Neural cell (in vitro differentiated cells): ENCODE measurements around the gene FUT6. TPM values are rescaled to one million over a fixed set of nuclear protein-coding genes. Genes with fewer than 3 reads are reported as not detected.

Experiments used
- H2AFZ ChIP-seq: fragments of 200-600, 300-800 bp; sonication (generic), shearing (Covaris generic); 2 replicates; pipeline ENCODE4 v1.6.0; 2014; ENCODE audit warnings: low read depth, mild to moderate bottlenecking, antibody characterized with exemption, low read length, moderate library complexity
- H3F3A ChIP-seq: fragments of 200-600 bp; shearing (Covaris generic); 2 replicates; pipeline ENCODE4 v1.6.1; 2016; ENCODE audit warnings: mild to moderate bottlenecking, moderate library complexity, mixed read lengths, antibody characterized with exemption, low read length; ENCODE audit not compliant: insufficient read depth, poor library complexity, severe bottlenecking
- H3K27ac ChIP-seq: fragments of 200-600, 300-800 bp; sonication (generic), shearing (Covaris generic); 2 replicates; pipeline ENCODE4 v1.5.1; 2014; ENCODE audit warnings: mild to moderate bottlenecking, low read length, moderate library complexity
- H3K27me3 ChIP-seq: fragments of 300-800, 200-600 bp; sonication (generic), shearing (Covaris generic); 2 replicates; pipeline ENCODE4 v1.6.0; 2014; ENCODE audit warnings: mild to moderate bottlenecking, low read depth, low read length, moderate library complexity; ENCODE audit not compliant: insufficient read depth
- H3K36me3 ChIP-seq: fragments of 300-800, 200-600 bp; sonication (generic), shearing (Covaris generic); 2 replicates; pipeline ENCODE4 v1.5.1; 2014; ENCODE audit warnings: mild to moderate bottlenecking, antibody characterized with exemption, low read length, moderate library complexity; ENCODE audit not compliant: insufficient read depth
- H3K4me2 ChIP-seq: fragments of 300-800, 200-600 bp; sonication (generic), shearing (Covaris generic); 2 replicates; pipeline ENCODE4 v1.6.0; 2014; ENCODE audit warnings: mild to moderate bottlenecking, low read length
- H3K4me3 ChIP-seq: fragments of 300-800, 200-600 bp; sonication (generic), shearing (Covaris generic); 2 replicates; pipeline ENCODE4 v1.5.1; 2014; ENCODE audit warnings: mild to moderate bottlenecking, low read length, moderate library complexity
- H3K79me2 ChIP-seq: fragments of 200-600 bp; shearing (Covaris generic); replicated peaks from 2 replicates; pipeline ENCODE4 v1.6.0; 2014; ENCODE audit warnings: mild to moderate bottlenecking, low read length, moderate library complexity; ENCODE audit not compliant: insufficient read depth
- H3K9ac ChIP-seq: fragments of 300-800, 200-600 bp; sonication (generic), shearing (Covaris generic); 2 replicates; pipeline ENCODE4 v1.6.1; 2016; ENCODE audit warnings: mild to moderate bottlenecking, low read length, mixed read lengths
- H3K9me2 ChIP-seq: fragments of 200-600 bp; shearing (Covaris generic); 2 replicates; pipeline ENCODE4 v1.6.1; 2016; ENCODE audit warnings: mild to moderate bottlenecking, low read length, mixed read lengths; ENCODE audit not compliant: insufficient read depth
- H3K9me3 ChIP-seq: fragments of 200-600, 300-800 bp; sonication (generic), shearing (Covaris generic); 2 replicates; pipeline ENCODE4 v1.6.1; 2016; ENCODE audit warnings: mild to moderate bottlenecking, mixed run types, low read length, moderate library complexity, mixed read lengths
- H4K20me1 ChIP-seq: fragments of 200-600 bp; shearing (Covaris generic); 2 replicates; pipeline ENCODE4 v1.6.1; 2016; ENCODE audit warnings: mild to moderate bottlenecking, mixed run types; ENCODE audit not compliant: insufficient read depth
- CTCF ChIP-seq: fragments of 450-650 bp; IDR thresholded peaks from 2 replicates; pipeline ENCODE4 v1.5.1; 2014; ENCODE audit warnings: antibody characterized with exemption, mild to moderate bottlenecking, moderate library complexity; ENCODE audit not compliant: poor library complexity, severe bottlenecking
- EP300 ChIP-seq: fragments of 450-650 bp; conservative IDR thresholded peaks from 2 replicates; pipeline ENCODE4 v1.6.1; 2014; ENCODE audit warnings: antibody characterized with exemption, mild to moderate bottlenecking, moderate library complexity; ENCODE audit not compliant: poor library complexity, severe bottlenecking
- EZH2 ChIP-seq: fragments of 200-600, 300-800 bp; shearing (Covaris generic), sonication (generic); IDR thresholded peaks from 2 replicates; pipeline ENCODE4 v1.6.1; 2014; ENCODE audit warnings: antibody characterized with exemption, low read length, borderline replicate concordance, mild to moderate bottlenecking; ENCODE audit not compliant: insufficient read depth, poor library complexity, severe bottlenecking
- MXI1 ChIP-seq: fragments of 450-650 bp; conservative IDR thresholded peaks from 2 replicates; pipeline ENCODE4 v1.6.1; 2014; ENCODE audit warnings: antibody characterized with exemption, mild to moderate bottlenecking; ENCODE audit not compliant: poor library complexity, severe bottlenecking
- POLR2AphosphoS5 ChIP-seq: IDR thresholded peaks from 2 replicates; pipeline ENCODE4 v1.6.1; 2012
- RAD21 ChIP-seq: fragments of 450-650 bp; conservative IDR thresholded peaks from 2 replicates; pipeline ENCODE4 v1.6.1; 2014; ENCODE audit warnings: antibody characterized with exemption, mild to moderate bottlenecking, moderate library complexity
- REST ChIP-seq: IDR thresholded peaks from 2 replicates; pipeline ENCODE4 v1.6.1; 2012; ENCODE audit warnings: borderline replicate concordance
- SMC3 ChIP-seq: fragments of 450-650 bp; conservative IDR thresholded peaks from 2 replicates; pipeline ENCODE4 v1.6.1; 2014; ENCODE audit warnings: antibody characterized with exemption, mild to moderate bottlenecking, moderate library complexity; ENCODE audit not compliant: poor library complexity
- TAF1 ChIP-seq: IDR thresholded peaks from 2 replicates; pipeline ENCODE4 v1.6.1; 2012; ENCODE audit warnings: low read depth
- polyA plus RNA-seq: library from polyadenylated mRNA; depleted of rRNA; stranded (reverse); fragments of >200 nt; gene quantifications from 2 replicates; pipeline ENCODE4 v1.2.3, GENCODE V29; 2014

The FUT6 gene
- polyA plus RNA-seq, 1 donor from 2014 or later: not detected

- Histone ChIP-seq H4K20me1 (no peaks in the 10 kb centered on the region), H3K27me3 (no peaks in the 10 kb centered on the region), H3K9me3 (no peaks in the 10 kb centered on the region), H3K36me3 (no peaks in the 10 kb centered on the region), H3F3A (no peaks in the 10 kb centered on the region), H3K9ac (no peak overlapping the region), H3K4me2 (no peak overlapping the region), H3K9me2 (no peaks in the 10 kb centered on the region), H2AFZ (no peak overlapping the region), H3K79me2 (no peaks in the 10 kb centered on the region), H3K4me3 (peak overlapping the region; percentile 60), H3K27ac (no peak overlapping the region)
- TF ChIP-seq CTCF: no peak
- TF ChIP-seq EP300: no peak
- no peak for TF ChIP-seq SMC3
- TF ChIP-seq MXI1: no peak
- TF ChIP-seq RAD21: no peak
- TF ChIP-seq TAF1: no peak
- no peak for TF ChIP-seq POLR2AphosphoS5
These were observed 12.8 kb downstream of the FUT6 start for GRCh38 chr19:5826531-5827341.

- Histone ChIP-seq H3K9ac (no peak overlapping the region), H3K36me3 (no peaks in the 10 kb centered on the region), H3K27ac (no peak overlapping the region), H3F3A (no peaks in the 10 kb centered on the region), H3K79me2 (no peaks in the 10 kb centered on the region), H4K20me1 (no peaks in the 10 kb centered on the region), H3K27me3 (no peaks in the 10 kb centered on the region), H3K9me2 (no peaks in the 10 kb centered on the region), H3K4me2 (no peak overlapping the region), H3K4me3 (no peak overlapping the region), H2AFZ (no peak overlapping the region), H3K9me3 (no peaks in the 10 kb centered on the region)
- TF ChIP-seq CTCF (no peak), REST (no peak), MXI1 (no peak), RAD21 (no peak), EZH2 (no peak), POLR2AphosphoS5 (no peak), SMC3 (no peak), EP300 (no peak), TAF1 (no peak)
These were observed 14.3 kb downstream of the FUT6 start for GRCh38 chr19:5825178-5825577.
